ENCODE data around the gene SRA1.

Gene SRA1

GRCh38 chr5:140570488-140570887, 13.2 kb upstream of the SRA1 start:
- DNase-seq (ENCODE audit: low spot score), result no peak

- no peak for DNase-seq (ENCODE audit: low spot score)
Observed at GRCh38 chr5:140570058-140570457, 12.8 kb upstream of the SRA1 start.

- DNase-seq (ENCODE audit: low spot score), result no peak
Observed at GRCh38 chr5:140569197-140569596, 11.9 kb upstream of the SRA1 start.

GRCh38 chr5:140568443-140569063, 11.3 kb upstream of the SRA1 start:
- no peak for DNase-seq (ENCODE audit: low spot score)

- DNase-seq (ENCODE audit: low spot score), result no peak
Observed at GRCh38 chr5:140567871-140568270, 10.6 kb upstream of the SRA1 start.

GRCh38 chr5:140567136-140567818, 10.0 kb upstream of the SRA1 start:
- no peak for DNase-seq (ENCODE audit: low spot score)

- DNase-seq (ENCODE audit: low spot score), result no peak
Observed at GRCh38 chr5:140566665-140567064, 9.4 kb upstream of the SRA1 start.

GRCh38 chr5:140565780-140566095, 8.5 kb upstream of the SRA1 start:
- DNase-seq (ENCODE audit: low spot score), result no peak

GRCh38 chr5:140565024-140565779, 7.9 kb upstream of the SRA1 start:
- DNase-seq (ENCODE audit: low spot score), result peak; percentile 63

- peak; percentile 99 for DNase-seq (ENCODE audit: low spot score)
Observed at GRCh38 chr5:140564196-140565023, 7.1 kb upstream of the SRA1 start, which contains the start of the genes APBB3 and SLC35A4. Gene APBB3, minus strand, starts transcription at chr5:140564598. Its CDS starts 353 bp downstream, at chr5:140564245. Gene SLC35A4, plus strand, starts transcription at chr5:140564828. Its CDS starts 2,342 bp downstream, at chr5:140567170.

GRCh38 chr5:140563596-140563995, 6.3 kb upstream of the SRA1 start:
- no peak for DNase-seq (ENCODE audit: low spot score)

- no peak for DNase-seq (ENCODE audit: low spot score)
Observed at GRCh38 chr5:140561753-140562523, 4.7 kb upstream of the SRA1 start.

- no peak for DNase-seq (ENCODE audit: low spot score)
Observed at GRCh38 chr5:140560227-140560626, 3.0 kb upstream of the SRA1 start.

GRCh38 chr5:140558542-140558941, 1.3 kb upstream of the SRA1 start:
- DNase-seq (ENCODE audit: low spot score), result no peak

- no peak for DNase-seq (ENCODE audit: low spot score)
Observed at GRCh38 chr5:140557965-140558364, 692 bp upstream of the SRA1 start.

- no peak for DNase-seq (ENCODE audit: low spot score)
Observed at GRCh38 chr5:140556438-140556837, 835 bp downstream of the SRA1 start.

- no peak for DNase-seq (ENCODE audit: low spot score)
Observed at GRCh38 chr5:140555747-140556312, 1.4 kb downstream of the SRA1 start.

GRCh38 chr5:140554454-140554853, 2.8 kb downstream of the SRA1 start:
- no peak for DNase-seq (ENCODE audit: low spot score)

GRCh38 chr5:140553657-140554056, 3.6 kb downstream of the SRA1 start:
- peak; percentile 80 for DNase-seq (ENCODE audit: low spot score)

- no peak for DNase-seq (ENCODE audit: low spot score)
Observed at GRCh38 chr5:140551872-140552271, 5.4 kb downstream of the SRA1 start.

All from kidney tubule cell (primary cell).